ENCODE results near the gene HOXB6.

- TF ChIP-seq, protein P1, sequence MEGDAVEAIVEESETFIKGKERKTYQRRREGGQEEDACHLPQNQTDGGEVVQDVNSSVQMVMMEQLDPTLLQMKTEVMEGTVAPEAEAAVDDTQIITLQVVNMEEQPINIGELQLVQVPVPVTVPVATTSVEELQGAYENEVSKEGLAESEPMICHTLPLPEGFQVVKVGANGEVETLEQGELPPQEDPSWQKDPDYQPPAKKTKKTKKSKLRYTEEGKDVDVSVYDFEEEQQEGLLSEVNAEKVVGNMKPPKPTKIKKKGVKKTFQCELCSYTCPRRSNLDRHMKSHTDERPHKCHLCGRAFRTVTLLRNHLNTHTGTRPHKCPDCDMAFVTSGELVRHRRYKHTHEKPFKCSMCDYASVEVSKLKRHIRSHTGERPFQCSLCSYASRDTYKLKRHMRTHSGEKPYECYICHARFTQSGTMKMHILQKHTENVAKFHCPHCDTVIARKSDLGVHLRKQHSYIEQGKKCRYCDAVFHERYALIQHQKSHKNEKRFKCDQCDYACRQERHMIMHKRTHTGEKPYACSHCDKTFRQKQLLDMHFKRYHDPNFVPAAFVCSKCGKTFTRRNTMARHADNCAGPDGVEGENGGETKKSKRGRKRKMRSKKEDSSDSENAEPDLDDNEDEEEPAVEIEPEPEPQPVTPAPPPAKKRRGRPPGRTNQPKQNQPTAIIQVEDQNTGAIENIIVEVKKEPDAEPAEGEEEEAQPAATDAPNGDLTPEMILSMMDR (IDR thresholded peaks at IDR 0.05), result no peak
- TF ChIP-seq POLR2A (IDR thresholded peaks at IDR 0.05), result no peak
Observed at GRCh38 chr17:48642843-48643696, 38.3 kb upstream of the HOXB6 start.

Data from adrenal gland (tissue), 5 donors.